ENCODE data around the gene EGR2.

The EGR2 gene

GRCh38 chr10:62816331-62817120, at the start of gene EGR2:
Gene EGR2 (minus strand): TSS chr10:62816366. CDS start chr10:62816029, 337 bp downstream.
- peak; percentile 90 for DNase-seq

GRCh38 chr10:62862447-62862846, 46.3 kb upstream of the EGR2 start:
- no peak for DNase-seq

GRCh38 chr10:62861507-62861906, 45.3 kb upstream of the EGR2 start:
- DNase-seq: no peak

GRCh38 chr10:62860946-62861345, 44.8 kb upstream of the EGR2 start:
- no peak for DNase-seq

- DNase-seq: no peak
Observed at GRCh38 chr10:62858364-62858763, 42.2 kb upstream of the EGR2 start.

- no peak for DNase-seq
Observed at GRCh38 chr10:62856021-62856420, 39.9 kb upstream of the EGR2 start.

- no peak for DNase-seq
Observed at GRCh38 chr10:62853710-62854109, 37.5 kb upstream of the EGR2 start.

GRCh38 chr10:62852961-62853702, 37.0 kb upstream of the EGR2 start:
- no peak for DNase-seq

GRCh38 chr10:62851442-62851841, 35.3 kb upstream of the EGR2 start:
- DNase-seq: no peak

GRCh38 chr10:62850646-62851045, 34.5 kb upstream of the EGR2 start:
- no peak for DNase-seq

GRCh38 chr10:62847433-62847832, 31.3 kb upstream of the EGR2 start:
- DNase-seq: no peak

- DNase-seq: no peak
Observed at GRCh38 chr10:62844280-62845011, 28.3 kb upstream of the EGR2 start.

- no peak for DNase-seq
Observed at GRCh38 chr10:62843600-62843999, 27.4 kb upstream of the EGR2 start.

GRCh38 chr10:62842983-62843382, 26.8 kb upstream of the EGR2 start:
- DNase-seq: no peak

- no peak for DNase-seq
Observed at GRCh38 chr10:62839590-62839989, 23.4 kb upstream of the EGR2 start.

- no peak for DNase-seq
Observed at GRCh38 chr10:62831346-62831745, 15.2 kb upstream of the EGR2 start.

GRCh38 chr10:62830679-62831078, 14.5 kb upstream of the EGR2 start:
- no peak for DNase-seq

- DNase-seq: no peak
Observed at GRCh38 chr10:62829622-62830021, 13.5 kb upstream of the EGR2 start.

- DNase-seq: no peak
Observed at GRCh38 chr10:62826273-62826672, 10.1 kb upstream of the EGR2 start.

- DNase-seq: no peak
Observed at GRCh38 chr10:62820586-62820985, 4.4 kb upstream of the EGR2 start.

- DNase-seq: no peak
Observed at GRCh38 chr10:62819141-62819920, 3.2 kb upstream of the EGR2 start.

GRCh38 chr10:62818426-62819011, 2.4 kb upstream of the EGR2 start:
- DNase-seq: peak; percentile 19
